Stimulated activated CD4-positive, alpha-beta T cell treated with anti-CD3 and anti-CD28 coated beads, Interleukin-12 subunit alpha, Interleukin-12 subunit beta, amount 100 ng/mL, for 48 hours (primary cell): ENCODE results near the gene HLA-DOA.

ENCODE experiments used
- DNase-seq, 3 donors: peaks; one replicate each; pipeline ENCODE4 v3.0.0-alpha.2; 2020; ENCODE audit warnings: low read depth in 2 of 3, low spot score in 1 of 3

The HLA-DOA gene

GRCh38 chr6:32980488-32981038 is 28.8 kb downstream of the HLA-DOA start:
- DNase-seq, result no peak

GRCh38 chr6:32979720-32980487 is 29.5 kb downstream of the HLA-DOA start:
- no peak for DNase-seq

- DNase-seq, result no peak
These were observed 31.5 kb downstream of the HLA-DOA start for GRCh38 chr6:32977953-32978324.

- no peak for DNase-seq
These were observed 32.0 kb downstream of the HLA-DOA start for GRCh38 chr6:32977272-32977952.

- no peak for DNase-seq
These were observed 32.9 kb downstream of the HLA-DOA start for GRCh38 chr6:32976334-32977069.

GRCh38 chr6:32975886-32976285 is 33.5 kb downstream of the HLA-DOA start:
- DNase-seq, result no peak

GRCh38 chr6:32974541-32975308 is 34.7 kb downstream of the HLA-DOA start:
- DNase-seq, result no peak

- no peak for DNase-seq
These were observed 35.4 kb downstream of the HLA-DOA start for GRCh38 chr6:32974016-32974333.

GRCh38 chr6:32973144-32974015 is 36.0 kb downstream of the HLA-DOA start:
- DNase-seq, result no peak

GRCh38 chr6:32972353-32973143 is 36.8 kb downstream of the HLA-DOA start:
- no peak for DNase-seq

- DNase-seq, result peak; percentile 99
These were observed 37.6 kb downstream of the HLA-DOA start for GRCh38 chr6:32971581-32972352.

GRCh38 chr6:32971242-32971580 is 38.2 kb downstream of the HLA-DOA start:
- no peak for DNase-seq

GRCh38 chr6:32970413-32971241 is 38.8 kb downstream of the HLA-DOA start:
- DNase-seq, result peak; percentile 82 to 88 (median 86)

- DNase-seq, result peak; percentile 65 to 76 (median 68)
These were observed 39.5 kb downstream of the HLA-DOA start for GRCh38 chr6:32969685-32970412.

GRCh38 chr6:32968867-32969684 is 40.3 kb downstream of the HLA-DOA start:
- DNase-seq, result peak; percentile 51 to 61 (median 57)
